ENCODE results near the gene IL31.
A peak's percentile ranks its signal among the peaks of the same experiment; 100 is the strongest.
"Not testable (repeated sequence)": the region's sequence is repeated elsewhere in the genome, so short reads cannot be mapped to it uniquely, and the experiment has no call there.

IL31 gene

GRCh38 chr12:122192441-122192840 lies 18.4 kb upstream of the IL31 start:
- DNase-seq (ENCODE audit: low read depth in 2 of 2), result no peak

GRCh38 chr12:122190842-122191668 lies 17.0 kb upstream of the IL31 start:
- peak; percentile 50 to 58 for DNase-seq (ENCODE audit: low read depth in 2 of 2)

DNA sequence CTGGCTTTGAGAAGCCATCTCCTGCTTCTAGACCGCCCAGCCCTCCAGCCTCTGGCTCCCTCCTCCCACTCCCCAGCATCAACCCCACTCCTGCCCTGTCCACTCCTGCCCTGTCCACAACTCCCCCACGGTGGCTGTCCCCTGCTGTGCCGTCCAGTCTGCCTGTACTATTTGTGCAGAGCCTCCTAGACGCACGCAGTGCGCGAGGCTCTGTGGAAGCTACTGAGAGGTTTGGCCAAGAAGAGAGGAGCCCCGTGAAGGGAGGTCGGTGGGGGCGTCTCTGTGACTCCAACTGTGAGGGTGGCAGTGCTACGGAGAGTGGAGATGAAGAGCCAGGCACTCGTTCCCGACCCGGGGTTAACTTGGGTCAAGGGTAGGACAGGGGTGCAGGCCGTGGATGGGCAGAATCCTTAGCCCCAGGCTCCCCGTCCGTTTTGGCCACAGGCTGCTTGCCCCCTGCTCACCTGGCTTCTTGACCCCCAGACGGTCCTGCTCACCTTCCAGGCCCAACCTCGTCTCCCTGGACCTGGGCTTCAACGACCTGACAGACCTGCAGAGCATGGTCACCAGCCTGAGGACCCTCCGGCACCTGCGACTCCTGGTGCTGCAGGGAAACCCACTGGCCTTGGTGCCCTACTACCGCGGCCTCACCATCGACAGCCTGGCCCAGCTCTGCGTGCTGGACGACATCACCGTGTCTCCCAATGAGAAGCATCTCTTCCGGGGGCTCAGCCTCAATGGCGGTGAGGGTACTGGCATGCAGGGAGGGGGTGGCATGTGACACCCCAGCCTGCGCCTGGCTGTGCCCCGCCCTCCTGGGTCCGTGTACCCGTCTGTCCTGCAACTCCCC lies 15.8 kb upstream of the IL31 start:
- DNase-seq (ENCODE audit: low read depth in 2 of 2), result no peak

- no peak for DNase-seq (ENCODE audit: low read depth in 2 of 2)
Measured at GRCh38 chr12:122187466-122187865, 13.4 kb upstream of the IL31 start.

DNA sequence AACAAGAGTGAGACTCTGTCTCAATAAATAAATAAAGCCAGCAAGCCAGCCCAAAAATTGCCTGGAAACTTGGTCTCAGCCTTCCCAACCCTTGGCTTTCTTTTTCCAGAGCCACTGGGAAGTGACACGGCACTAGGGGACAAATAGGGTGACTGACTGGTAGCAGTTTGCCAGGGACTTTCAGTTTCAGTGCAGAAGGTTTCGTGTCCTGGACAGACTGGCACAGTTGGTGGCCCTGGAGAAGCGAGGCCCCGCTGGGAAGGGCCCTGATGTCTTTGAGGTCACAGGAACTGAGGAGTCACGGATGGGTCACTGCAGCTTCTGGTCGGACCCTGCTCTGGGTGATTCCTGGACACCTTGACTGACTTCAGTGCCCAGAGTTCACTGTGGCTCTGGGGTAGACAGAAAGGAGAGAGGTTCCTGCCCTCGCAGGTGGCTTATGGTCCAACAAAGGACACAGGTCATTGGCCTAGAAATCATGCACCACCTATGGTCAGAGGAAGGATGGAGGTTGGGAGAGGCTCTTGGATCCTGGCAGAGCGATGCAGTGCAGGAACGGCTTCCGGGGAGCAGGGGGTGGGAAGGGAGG lies 11.6 kb upstream of the IL31 start:
- DNase-seq (ENCODE audit: low read depth in 2 of 2), result no peak

- DNase-seq (ENCODE audit: low read depth in 2 of 2), result no peak
Measured at GRCh38 chr12:122185079-122185478, 11.1 kb upstream of the IL31 start.

GRCh38 chr12:122184517-122184916 lies 10.5 kb upstream of the IL31 start:
- no peak for DNase-seq (ENCODE audit: low read depth in 2 of 2)

GRCh38 chr12:122183588-122183940 lies 9.5 kb upstream of the IL31 start:
- DNase-seq (ENCODE audit: low read depth in 2 of 2), result no peak

DNA sequence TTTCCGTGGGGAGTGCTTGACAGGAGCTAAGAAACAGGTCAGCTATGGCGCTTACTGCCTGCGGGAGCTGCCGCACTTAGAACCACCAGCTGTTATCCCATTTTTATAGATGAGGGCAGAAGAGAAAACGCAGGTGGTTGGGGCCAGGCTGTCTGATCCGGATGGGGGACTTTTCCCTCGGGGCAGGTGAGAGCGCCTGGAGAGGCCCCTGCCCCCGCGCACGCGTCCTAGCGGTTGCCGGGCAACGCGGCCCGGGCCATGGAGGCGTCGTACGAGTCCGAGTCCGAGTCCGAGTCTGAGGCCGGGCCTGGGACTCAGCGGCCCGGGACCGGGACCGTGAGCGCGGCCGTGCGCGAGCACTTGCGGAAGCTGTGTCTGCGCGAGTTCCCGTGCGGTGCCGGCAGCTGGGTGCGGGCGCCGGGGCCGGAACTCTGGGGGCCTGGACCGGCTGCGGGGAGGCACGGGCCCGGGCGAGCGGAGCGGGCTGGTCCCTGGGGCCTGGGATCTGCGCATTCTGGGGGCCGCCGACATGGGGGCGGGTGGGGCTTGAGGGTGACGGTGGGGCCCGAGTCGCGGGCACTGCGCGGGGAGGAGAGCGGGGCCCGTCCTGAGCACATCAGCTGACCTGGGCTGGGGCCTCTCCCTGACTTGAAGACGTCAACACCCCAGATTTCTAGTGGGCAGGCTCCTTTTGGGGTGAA lies 9.0 kb upstream of the IL31 start, which contains the start of gene LRRC43:
LRRC43 (plus strand) TSS at position 237 of the 701 bp plus-strand sequence; CDS start at position 259, 22 bp downstream.
- DNase-seq (ENCODE audit: low read depth in 2 of 2), result peak in 1 of 2 donors; percentile 21

DNA sequence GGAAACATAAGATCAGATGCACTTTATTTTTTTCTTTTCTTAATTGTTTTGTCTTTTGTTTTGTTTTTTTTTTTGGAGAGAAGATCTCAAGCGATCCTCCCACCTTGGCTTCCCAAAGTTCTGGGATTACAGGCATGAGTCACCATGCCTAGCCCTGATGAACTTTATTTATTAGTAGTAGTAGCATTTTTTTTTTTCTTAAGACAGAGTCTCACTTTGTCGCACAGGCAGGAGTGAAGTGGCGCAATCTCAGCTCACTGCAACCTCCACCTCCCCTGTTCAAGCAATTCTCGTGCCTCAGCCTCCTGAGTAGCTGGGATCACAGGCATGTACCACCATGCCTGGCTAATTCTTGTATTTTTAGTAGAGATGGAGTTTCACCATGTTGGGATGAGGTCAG lies 2.5 kb upstream of the IL31 start:
- DNase-seq (ENCODE audit: low read depth in 2 of 2), result not testable (repeated sequence)

- no peak for DNase-seq (ENCODE audit: low read depth in 2 of 2)
Measured at GRCh38 chr12:122172262-122172939, 1.6 kb downstream of the IL31 start.

DNA sequence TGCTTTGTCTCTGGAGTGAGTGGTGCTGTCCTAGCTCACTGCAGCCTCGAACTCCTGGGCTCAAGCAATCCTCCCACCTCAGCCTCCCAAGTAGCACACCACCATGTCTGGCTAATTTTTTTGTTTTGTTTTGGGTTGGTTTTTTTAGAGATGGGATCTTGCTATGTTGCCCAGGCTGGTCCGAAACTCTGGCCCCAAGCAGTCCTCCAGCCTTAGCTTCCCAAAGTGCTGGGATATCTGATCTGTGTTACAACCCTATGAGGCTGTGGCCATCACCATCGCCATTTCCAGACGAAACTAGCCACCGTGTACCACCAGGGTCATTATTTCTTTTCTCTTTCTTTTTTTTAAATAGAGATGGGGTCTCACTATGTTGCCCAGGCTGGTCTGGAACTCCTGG lies 2.6 kb downstream of the IL31 start:
- no peak for DNase-seq (ENCODE audit: low read depth in 2 of 2)

DNA sequence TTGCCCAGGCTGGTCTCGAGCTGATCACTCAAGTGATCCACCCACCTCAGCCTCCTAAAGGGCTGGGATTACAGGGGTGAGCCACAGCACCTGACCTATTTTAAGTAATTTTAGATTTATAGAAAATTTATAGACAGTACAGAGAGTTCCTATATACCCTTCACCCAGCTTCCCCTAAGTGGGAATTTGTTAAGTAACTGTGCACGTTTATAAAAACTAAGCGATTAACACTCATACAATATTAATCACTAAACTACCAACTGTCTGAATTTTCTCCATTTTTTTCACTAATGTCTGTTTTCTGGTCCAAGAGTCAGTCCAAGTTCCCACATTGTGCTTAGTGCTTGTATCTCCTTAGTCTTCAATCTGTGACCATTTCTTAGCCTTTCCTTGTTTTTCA lies 5.5 kb downstream of the IL31 start:
- DNase-seq (ENCODE audit: low read depth in 2 of 2), result no peak

DNA sequence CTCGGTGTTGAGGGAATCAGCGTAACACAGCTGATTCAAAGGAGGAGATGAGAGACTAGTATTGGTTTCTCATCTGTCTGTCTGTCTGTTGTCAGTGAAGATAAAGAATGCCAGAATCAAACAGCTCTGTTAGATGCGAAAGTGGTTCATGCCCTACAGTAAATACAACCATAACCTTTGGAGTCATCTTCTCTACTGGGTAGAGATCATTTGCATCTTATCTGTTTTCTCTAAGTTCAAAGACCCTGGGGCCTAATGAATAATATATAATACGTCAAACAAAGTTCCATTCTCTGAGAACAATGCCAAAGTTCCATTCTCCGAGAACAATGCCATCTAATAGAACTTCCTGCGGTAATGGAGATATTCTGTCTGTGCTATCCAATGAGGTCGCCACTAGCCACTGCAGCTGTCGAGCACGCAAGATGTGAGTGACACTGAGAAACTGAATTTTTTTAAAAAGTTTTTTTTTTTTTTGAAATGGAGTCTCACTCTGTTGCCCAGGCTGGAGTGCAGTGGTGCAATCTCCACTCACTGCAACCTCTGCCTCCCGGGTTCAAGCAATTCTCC lies 6.6 kb downstream of the IL31 start:
- no peak for DNase-seq (ENCODE audit: low read depth in 2 of 2)

DNA sequence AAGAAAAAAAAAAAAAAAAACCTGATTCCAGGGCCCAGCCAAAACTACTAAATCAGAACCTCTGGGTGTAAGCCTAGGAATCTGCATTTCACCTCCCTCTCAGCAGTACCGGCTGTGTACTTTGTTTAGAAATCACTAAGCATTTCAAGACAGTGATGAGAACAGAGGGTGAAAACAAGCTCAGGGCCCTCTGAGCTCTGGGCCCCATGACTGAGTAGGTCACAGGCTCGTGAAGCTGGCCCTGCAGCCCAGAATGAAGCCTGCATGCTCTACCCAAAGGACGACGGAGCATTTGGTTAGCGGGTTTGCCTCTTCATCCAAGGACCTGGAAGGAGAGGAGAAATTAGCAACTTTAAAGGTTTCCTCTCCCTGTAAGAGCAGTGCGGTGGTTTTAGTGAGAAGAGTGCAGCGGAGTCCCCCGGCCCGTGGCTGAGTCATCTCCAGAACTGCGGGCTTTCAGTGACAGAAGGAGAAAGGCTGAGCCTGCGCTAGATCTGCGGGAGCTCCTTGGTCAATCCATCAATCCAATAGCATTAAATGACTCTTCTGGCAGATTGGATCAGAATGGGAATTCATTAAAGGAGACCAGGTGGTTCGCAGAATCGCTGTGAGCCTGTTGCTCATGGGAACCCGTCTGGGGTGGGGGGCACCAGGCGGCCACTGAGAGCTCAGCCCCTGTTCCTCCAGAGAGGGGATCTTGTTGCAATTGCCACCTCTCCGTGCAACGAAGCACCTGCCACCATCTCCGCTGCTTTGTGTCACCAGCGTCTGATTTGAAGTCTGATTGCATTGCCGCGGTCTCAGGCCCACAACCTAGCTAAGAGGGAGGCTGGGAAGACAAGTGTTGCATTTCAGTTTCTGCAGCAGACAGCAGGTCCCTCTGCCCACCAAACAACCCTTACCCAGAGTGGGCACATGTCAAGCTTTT lies 7.3 kb downstream of the IL31 start:
- peak; percentile 10 to 20 for DNase-seq (ENCODE audit: low read depth in 2 of 2)

DNA sequence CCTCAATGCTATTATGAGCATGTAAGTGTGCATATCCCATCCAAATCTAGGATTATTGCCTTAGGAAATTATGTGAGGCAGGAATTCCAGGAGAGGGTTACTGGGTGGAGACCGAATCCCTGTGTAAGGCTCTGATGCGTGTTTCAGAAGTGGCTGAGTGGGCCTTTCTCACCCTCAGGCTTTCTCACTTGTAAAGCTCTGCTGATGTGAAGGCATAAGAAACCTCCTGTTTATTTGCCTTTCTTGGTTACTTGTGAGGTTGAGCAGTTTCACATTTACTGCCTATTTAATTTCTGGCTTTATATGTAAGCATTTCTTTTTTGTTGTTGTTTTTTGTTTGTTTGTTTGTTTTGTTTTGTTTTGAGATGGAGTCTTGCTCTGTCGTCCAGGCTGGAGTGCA lies 11.0 kb downstream of the IL31 start:
- no peak for DNase-seq (ENCODE audit: low read depth in 2 of 2)

DNA sequence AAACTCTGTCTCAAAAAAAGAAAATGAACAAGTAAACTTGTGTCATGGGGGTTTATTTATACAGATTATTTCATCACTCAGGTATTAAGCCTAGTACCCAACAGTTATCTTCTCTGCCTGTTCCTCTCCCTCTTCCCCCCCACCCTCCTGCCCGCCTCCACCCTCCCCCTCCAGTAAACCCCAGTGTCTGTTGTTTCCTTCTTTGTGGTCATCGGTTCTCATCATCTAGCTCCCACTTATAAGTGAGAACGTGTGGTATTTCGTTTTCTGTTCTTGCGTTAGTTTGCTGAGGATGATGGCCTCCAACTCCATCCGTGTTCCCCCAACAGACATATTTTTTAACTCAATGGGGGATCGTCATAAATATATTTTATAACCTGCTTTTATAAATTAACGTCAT lies 12.3 kb downstream of the IL31 start:
- peak in 1 of 2 donors; percentile 5 for DNase-seq (ENCODE audit: low read depth in 2 of 2)

DNA sequence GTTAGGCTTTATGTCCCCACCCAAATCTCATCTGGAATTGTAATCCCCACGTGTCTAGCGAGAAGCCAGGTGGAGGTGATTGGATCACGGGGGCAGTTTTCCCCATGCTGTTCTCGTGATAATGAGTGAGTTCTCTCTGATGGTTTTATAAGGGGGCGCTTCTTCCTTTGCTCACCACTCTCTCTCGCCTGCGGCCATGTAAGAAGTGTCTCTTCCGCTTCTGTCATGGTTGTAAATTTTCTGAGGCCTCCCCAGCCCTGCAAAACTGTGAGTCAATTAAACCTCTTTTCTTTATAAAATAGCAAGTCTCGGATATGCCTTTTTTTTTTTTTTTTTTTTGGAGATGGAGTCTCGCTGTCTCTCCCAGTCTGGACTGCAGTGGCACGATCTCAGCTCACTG lies 13.3 kb downstream of the IL31 start:
- DNase-seq (ENCODE audit: low read depth in 2 of 2), result no peak

DNA sequence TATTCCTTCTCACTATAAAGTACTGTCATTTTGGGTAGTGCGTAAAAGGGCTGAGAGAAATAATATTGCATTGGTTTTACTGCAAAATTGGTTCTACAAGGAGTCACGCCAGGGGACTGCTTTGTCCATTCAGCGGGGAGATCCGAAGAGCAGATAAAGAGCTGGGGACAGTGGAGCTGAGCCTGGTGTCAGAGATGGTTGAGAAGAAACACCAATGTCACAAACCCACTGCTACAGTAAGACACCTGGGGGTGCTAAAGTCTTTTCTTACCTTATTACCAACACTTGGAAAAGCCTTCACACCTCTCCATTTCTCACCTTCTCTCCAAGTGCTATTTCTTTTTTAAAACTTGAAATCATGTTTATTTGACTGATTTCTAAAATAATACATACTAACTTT lies 14.1 kb downstream of the IL31 start:
- no peak for DNase-seq (ENCODE audit: low read depth in 2 of 2)

Measured in stimulated activated CD8-positive, alpha-beta memory T cell treated with anti-CD3 and anti-CD28 coated beads, Interleukin-7, amount 100 ng/mL, for 4 hours (primary cell).